Measurements from ENCODE around the gene TXNL4A. TPM values are rescaled to one million over a fixed set of nuclear protein-coding genes. Genes with fewer than 3 reads are reported as not detected.
"Not testable (repeated sequence)": the region's sequence is repeated elsewhere in the genome, so short reads cannot be mapped to it uniquely, and the experiment has no call there.

Gene TXNL4A
- total RNA-seq, 2 donors from 2014 or later = 117 to 138 TPM

- H3K9me3 Mint-ChIP-seq = peaks cover 21% of the 10 kb centered on the region
- H3K4me1 Mint-ChIP-seq = no peaks in the 10 kb centered on the region
- no peaks in the 10 kb centered on the region for H3K4me1 ChIP-seq (ENCODE audit: control insufficient read depth, insufficient read depth, low read length)
- H3K9me3 ChIP-seq (ENCODE audit: control insufficient read depth, low read length) = peaks cover 12% of the 10 kb centered on the region
- no peaks in the 10 kb centered on the region for H3K36me3 ChIP-seq (ENCODE audit: control insufficient read depth, insufficient read depth, low read length)
- WGBS, 2 experiments (ENCODE audit: insufficient coverage in 1 of 2, insufficient read length in 1 of 2) = 92 to 100% methylated on average over 1 of the region's 1 CpG
- H3K36me3 Mint-ChIP-seq (ENCODE audit: low read depth) = peaks cover 2% of the 10 kb centered on the region
- H3K27ac ChIP-seq (ENCODE audit: low read depth, low read length) = no peak overlapping the region
- H3K4me3 ChIP-seq (ENCODE audit: low read length) = no peak overlapping the region
- H3K9ac ChIP-seq (ENCODE audit: extremely low read depth, low read length, poor library complexity, severe bottlenecking) = no peak overlapping the region
- H3K27ac Mint-ChIP-seq = no peak overlapping the region
- H3K27me3 Mint-ChIP-seq (ENCODE audit: insufficient read depth) = peaks cover 36% of the 10 kb centered on the region
- no peak overlapping the region for H3K4me3 Mint-ChIP-seq
- DNase-seq = no peak
- H3K27me3 ChIP-seq (ENCODE audit: control insufficient read depth, insufficient read depth, low read length, poor library complexity, severe bottlenecking) = no peaks in the 10 kb centered on the region
- no peak for TF ChIP-seq CTCF (conservative IDR thresholded peaks at IDR 0.05)
Observed at GRCh38 chr18:80029690-80030089, 41.3 kb upstream of the TXNL4A start.

GRCh38 chr18:80027719-80028118 lies 39.4 kb upstream of the TXNL4A start:
- not testable (repeated sequence) for H3K27me3 ChIP-seq (ENCODE audit: control insufficient read depth, insufficient read depth, low read length, poor library complexity, severe bottlenecking); H3K4me3 Mint-ChIP-seq; H3K36me3 ChIP-seq (ENCODE audit: control insufficient read depth, insufficient read depth, low read length); H3K27ac Mint-ChIP-seq; H3K4me1 ChIP-seq (ENCODE audit: control insufficient read depth, insufficient read depth, low read length); DNase-seq; H3K4me1 Mint-ChIP-seq; H3K4me3 ChIP-seq (ENCODE audit: low read length); H3K9ac ChIP-seq (ENCODE audit: extremely low read depth, low read length, poor library complexity, severe bottlenecking); H3K36me3 Mint-ChIP-seq (ENCODE audit: low read depth); H3K27ac ChIP-seq (ENCODE audit: low read depth, low read length)
- H3K9me3 ChIP-seq (ENCODE audit: control insufficient read depth, low read length) = peaks cover 32% of the 10 kb centered on the region
- H3K27me3 Mint-ChIP-seq (ENCODE audit: insufficient read depth) = peaks cover 31% of the 10 kb centered on the region
- H3K9me3 Mint-ChIP-seq = peaks cover 39% of the 10 kb centered on the region

DNA sequence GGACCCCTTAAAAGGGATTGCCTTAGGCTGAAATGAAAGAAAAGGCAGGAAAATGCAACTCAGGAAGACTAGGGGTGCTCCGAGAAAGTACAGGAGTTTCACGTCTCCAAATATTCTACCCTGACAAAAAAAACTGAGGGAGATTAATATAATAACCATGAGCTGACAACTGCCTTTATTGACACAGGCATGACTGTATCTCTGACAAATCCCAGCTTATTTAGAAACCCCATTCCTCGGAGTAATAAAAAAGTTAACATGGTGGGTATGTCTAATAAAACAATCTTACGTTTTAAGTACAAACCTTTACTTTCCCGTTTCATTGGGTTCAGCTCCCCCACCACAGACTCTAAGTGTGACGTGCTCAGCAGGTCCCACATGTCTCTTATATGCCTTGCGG lies 38.0 kb upstream of the TXNL4A start:
- Histone ChIP-seq H3K4me1 (ENCODE audit: control insufficient read depth, insufficient read depth, low read length) (no peaks in the 10 kb centered on the region), H3K36me3 (ENCODE audit: control insufficient read depth, insufficient read depth, low read length) (no peaks in the 10 kb centered on the region), H3K9me3 (ENCODE audit: control insufficient read depth, low read length) (peaks cover 45% of the 10 kb centered on the region), H3K27me3 (ENCODE audit: control insufficient read depth, insufficient read depth, low read length, poor library complexity, severe bottlenecking) (no peaks in the 10 kb centered on the region), H3K27ac (ENCODE audit: low read depth, low read length) (no peak overlapping the region), H3K9ac (ENCODE audit: extremely low read depth, low read length, poor library complexity, severe bottlenecking) (no peak overlapping the region), H3K4me3 (ENCODE audit: low read length) (no peak overlapping the region)
- DNase-seq = no peak
- no peak overlapping the region for H3K4me3 Mint-ChIP-seq
- no peaks in the 10 kb centered on the region for H3K4me1 Mint-ChIP-seq
- no peak overlapping the region for H3K27ac Mint-ChIP-seq
- peaks cover 53% of the 10 kb centered on the region for H3K9me3 Mint-ChIP-seq
- 88 to 97% methylated on average over 4 to 6 of the region's 7 CpGs for WGBS, 2 experiments (ENCODE audit: insufficient coverage in 1 of 2, insufficient read length in 1 of 2)
- TF ChIP-seq CTCF (conservative IDR thresholded peaks at IDR 0.05) = no peak
- peaks cover 25% of the 10 kb centered on the region for H3K27me3 Mint-ChIP-seq (ENCODE audit: insufficient read depth)
- H3K36me3 Mint-ChIP-seq (ENCODE audit: low read depth) = peaks cover 6% of the 10 kb centered on the region

- Mint-ChIP-seq H3K9me3 (peaks cover 78% of the 10 kb centered on the region), H3K36me3 (ENCODE audit: low read depth) (peaks cover 6% of the 10 kb centered on the region)
Observed at GRCh38 chr18:80023173-80023572, 34.8 kb upstream of the TXNL4A start.

More at GRCh38 chr18:80023173-80023572, 34.8 kb upstream of the TXNL4A start:
- Histone ChIP-seq H3K9ac (ENCODE audit: extremely low read depth, low read length, poor library complexity, severe bottlenecking) (no peak overlapping the region), H3K9me3 (ENCODE audit: control insufficient read depth, low read length) (peaks cover 62% of the 10 kb centered on the region), H3K4me3 (ENCODE audit: low read length) (peak overlapping the region; percentile 37), H3K27me3 (ENCODE audit: control insufficient read depth, insufficient read depth, low read length, poor library complexity, severe bottlenecking) (no peaks in the 10 kb centered on the region), H3K4me1 (ENCODE audit: control insufficient read depth, insufficient read depth, low read length) (no peaks in the 10 kb centered on the region), H3K36me3 (ENCODE audit: control insufficient read depth, insufficient read depth, low read length) (no peaks in the 10 kb centered on the region), H3K27ac (ENCODE audit: low read depth, low read length) (no peak overlapping the region)
- 66% methylated on average over 4 of the region's 4 CpGs; no CpG with 5 or more reads in 1 of the 2 experiments for WGBS, 2 experiments (ENCODE audit: insufficient coverage in 1 of 2, insufficient read length in 1 of 2)
- DNase-seq = peak; percentile 78
- Mint-ChIP-seq H3K4me1 (no peaks in the 10 kb centered on the region), H3K27ac (no peak overlapping the region), H3K4me3 (no peak overlapping the region), H3K27me3 (ENCODE audit: insufficient read depth) (peaks cover 18% of the 10 kb centered on the region)
- peak; percentile 75 for TF ChIP-seq CTCF (conservative IDR thresholded peaks at IDR 0.05)
